ENCODE measurements around the gene COL6A2.

DNA sequence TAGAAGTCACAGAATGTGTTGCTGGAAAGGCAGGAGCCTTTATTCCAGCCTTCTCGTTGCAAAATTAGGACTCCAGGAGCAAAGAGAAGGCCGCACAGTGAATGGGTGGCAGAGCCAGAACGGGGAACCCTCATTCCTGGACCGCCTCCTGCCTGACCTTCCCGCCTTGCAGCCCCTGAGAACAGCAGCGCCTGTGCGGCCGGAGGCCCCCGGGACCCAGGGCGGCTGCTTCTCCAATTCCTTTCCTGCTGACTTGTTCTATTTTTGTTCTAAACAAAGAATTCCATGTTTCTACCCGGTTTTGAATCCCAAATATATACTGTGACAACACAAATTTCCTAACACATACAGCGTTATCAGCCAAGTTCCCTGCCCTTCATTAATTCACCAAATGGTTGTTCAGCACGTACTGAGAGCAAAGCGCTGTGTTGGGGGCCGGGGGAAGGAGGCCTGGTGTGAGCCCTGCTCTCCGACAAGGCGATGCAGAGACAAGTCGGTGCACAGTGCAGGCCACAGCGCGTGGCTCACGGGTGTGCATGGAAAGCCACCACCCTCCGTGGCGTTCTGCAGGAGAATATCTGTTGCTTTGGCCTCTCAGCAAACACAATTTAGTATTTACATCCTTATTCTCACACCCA lies 31.9 kb upstream of the COL6A2 start:
- TF ChIP-seq CTCF (IDR thresholded peaks at IDR 0.05): no peak
- no peak for TF ChIP-seq POLR2A (IDR thresholded peaks at IDR 0.05)

All from right lobe of liver (tissue), 4 donors.